Uterus (tissue), 4 donors: ENCODE data around the gene MLPH. TPM values are rescaled to one million over a fixed set of nuclear protein-coding genes. Genes with fewer than 3 reads are reported as not detected.

Source experiments
- DNase-seq, 2 donors: peaks; one replicate each; pipeline ENCODE4 v3.0.0-alpha.2; 2019 to 2020
- H3K27ac ChIP-seq, 2 donors: fragments of 200-600 bp; sonication (generic); 1 replicate in 1 of 2; 2 replicates in 1 of 2; pipeline ENCODE4 v1.5.1; 2016 to 2018
- H3K27me3 ChIP-seq, 2 donors: fragments of 200-600 bp; sonication (generic); one replicate each; pipeline ENCODE4 v1.5.1; 2018 to 2019; ENCODE audit warnings: control low read depth in 1 of 2
- H3K36me3 ChIP-seq, 2 donors: fragments of 200-600 bp; sonication (generic); one replicate each; pipeline ENCODE4 v1.5.1; 2019; ENCODE audit warnings: control low read depth in 1 of 2
- H3K4me1 ChIP-seq, 2 donors: fragments of 200-600 bp; sonication (generic); one replicate each; pipeline ENCODE4 v1.5.1; 2018 to 2019; ENCODE audit warnings: control low read depth in 1 of 2
- H3K4me3 ChIP-seq, 2 donors: fragments of 200-600 bp; sonication (generic); 1 replicate in 1 of 2; 2 replicates in 1 of 2; pipeline ENCODE4 v1.5.1; 2018 to 2019; ENCODE audit warnings: mild to moderate bottlenecking in 1 of 2
- H3K9me3 ChIP-seq, 2 donors: fragments of 200-600 bp; sonication (generic); one replicate each; pipeline ENCODE4 v1.5.1; 2019; ENCODE audit warnings: control low read depth in 1 of 2
- POLR2A ChIP-seq, 2 donors: fragments of 450-650 bp; IDR thresholded peaks; one replicate each; pipeline ENCODE4 v1.6.1; 2016; ENCODE audit warnings: antibody characterized with exemption in 2 of 2, mild to moderate bottlenecking in 1 of 2, moderate library complexity in 1 of 2
- intact Hi-C: fragments of 100-400 bp; cut with DNase I; formaldehyde crosslinking; loops from one replicate; pipeline ENCODE4 v1.15.1; 2023; ENCODE audit warnings: low total_unique reads
- total RNA-seq, 4 donors: library from RNA; depleted of rRNA in 3 of 4; stranded (reverse); fragments of >200 nt in 3 of 4; gene quantifications; one replicate each; pipeline versions ENCODE4 v1.1.0 to v1.2.4, GENCODE V29; 2014 to 2023
- TF ChIP-seq, protein P1 (sequence below), 4 experiments: fragments of 200-600 bp in 2 of 4; fragments of 450-650 bp in 2 of 4; sonication (generic) in 2 of 4; IDR thresholded peaks; one replicate each; pipeline ENCODE4 v1.5.1; 2016 to 2019; ENCODE audit warnings: antibody characterized with exemption in 4 of 4, mild to moderate bottlenecking in 2 of 4, moderate library complexity in 1 of 4
- donor health status: DM: yes; HTN: yes; CAD: no.

MLPH gene
- total RNA-seq, 4 donors from 2014 or later: 1.2 to 16.5 (median 8.9) TPM

DNA sequence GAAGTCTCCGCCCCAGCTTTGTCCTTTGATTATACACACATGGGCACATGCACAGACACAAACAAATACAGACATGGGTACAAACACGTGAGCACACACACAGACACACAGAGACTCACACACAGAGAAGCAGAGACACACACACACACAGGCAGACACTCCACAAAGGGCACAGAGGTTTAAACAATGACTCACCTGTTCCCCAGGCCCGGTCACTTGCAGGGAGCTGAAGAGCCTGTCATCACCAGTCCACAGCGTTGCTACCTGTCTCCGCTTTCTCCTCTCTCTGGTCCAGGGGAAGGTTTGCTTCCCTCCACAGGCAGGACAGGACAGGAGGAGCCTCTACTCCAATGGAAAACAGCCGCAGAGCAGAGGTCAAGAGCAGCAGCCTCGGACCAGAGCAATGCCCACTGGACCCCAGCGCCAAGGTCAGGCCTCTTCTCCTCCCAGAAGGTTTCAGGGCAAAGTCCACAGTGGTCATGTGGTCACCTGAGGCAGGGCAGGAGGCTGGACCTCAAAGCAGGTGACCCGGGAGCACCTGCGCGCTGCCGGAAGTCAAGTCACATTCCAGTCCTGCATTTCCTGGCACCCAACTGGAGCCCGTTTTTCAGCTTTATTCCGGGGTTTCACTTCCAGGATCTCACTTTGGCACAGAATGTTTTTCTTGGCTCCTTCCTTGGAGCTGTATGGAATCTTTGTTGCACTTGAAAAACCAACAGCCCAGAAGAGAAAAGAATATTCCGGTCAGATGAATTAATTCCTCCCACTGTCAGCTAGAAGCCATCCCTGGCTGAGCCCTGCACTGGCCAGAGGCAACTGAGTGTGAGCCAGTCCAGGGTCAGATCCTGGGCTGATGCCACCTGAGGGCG is 103.5 kb downstream of the MLPH start, which contains the start of gene RAB17:
Gene RAB17, minus strand, starts transcription at position 463 of the 869 bp plus-strand sequence. CDS start 4,580 bp downstream, outside the sequence.
- no peak within 1 kb of the TSS for H3K27ac ChIP-seq
- no peaks in the 10 kb centered on the region for H3K27me3 ChIP-seq
- no peaks in the 10 kb centered on the region for H3K4me1 ChIP-seq
- no peak for DNase-seq
- TF ChIP-seq, protein P1, sequence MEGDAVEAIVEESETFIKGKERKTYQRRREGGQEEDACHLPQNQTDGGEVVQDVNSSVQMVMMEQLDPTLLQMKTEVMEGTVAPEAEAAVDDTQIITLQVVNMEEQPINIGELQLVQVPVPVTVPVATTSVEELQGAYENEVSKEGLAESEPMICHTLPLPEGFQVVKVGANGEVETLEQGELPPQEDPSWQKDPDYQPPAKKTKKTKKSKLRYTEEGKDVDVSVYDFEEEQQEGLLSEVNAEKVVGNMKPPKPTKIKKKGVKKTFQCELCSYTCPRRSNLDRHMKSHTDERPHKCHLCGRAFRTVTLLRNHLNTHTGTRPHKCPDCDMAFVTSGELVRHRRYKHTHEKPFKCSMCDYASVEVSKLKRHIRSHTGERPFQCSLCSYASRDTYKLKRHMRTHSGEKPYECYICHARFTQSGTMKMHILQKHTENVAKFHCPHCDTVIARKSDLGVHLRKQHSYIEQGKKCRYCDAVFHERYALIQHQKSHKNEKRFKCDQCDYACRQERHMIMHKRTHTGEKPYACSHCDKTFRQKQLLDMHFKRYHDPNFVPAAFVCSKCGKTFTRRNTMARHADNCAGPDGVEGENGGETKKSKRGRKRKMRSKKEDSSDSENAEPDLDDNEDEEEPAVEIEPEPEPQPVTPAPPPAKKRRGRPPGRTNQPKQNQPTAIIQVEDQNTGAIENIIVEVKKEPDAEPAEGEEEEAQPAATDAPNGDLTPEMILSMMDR (IDR thresholded peaks at IDR 0.05): no peak
- TF ChIP-seq POLR2A (IDR thresholded peaks at IDR 0.05): no peak
- no peak within 1 kb of the TSS for H3K4me3 ChIP-seq
- H3K9me3 ChIP-seq: no peaks in the 10 kb centered on the region
- no peaks in the 10 kb centered on the region for H3K36me3 ChIP-seq
- intact Hi-C loops: no loop called here

DNA sequence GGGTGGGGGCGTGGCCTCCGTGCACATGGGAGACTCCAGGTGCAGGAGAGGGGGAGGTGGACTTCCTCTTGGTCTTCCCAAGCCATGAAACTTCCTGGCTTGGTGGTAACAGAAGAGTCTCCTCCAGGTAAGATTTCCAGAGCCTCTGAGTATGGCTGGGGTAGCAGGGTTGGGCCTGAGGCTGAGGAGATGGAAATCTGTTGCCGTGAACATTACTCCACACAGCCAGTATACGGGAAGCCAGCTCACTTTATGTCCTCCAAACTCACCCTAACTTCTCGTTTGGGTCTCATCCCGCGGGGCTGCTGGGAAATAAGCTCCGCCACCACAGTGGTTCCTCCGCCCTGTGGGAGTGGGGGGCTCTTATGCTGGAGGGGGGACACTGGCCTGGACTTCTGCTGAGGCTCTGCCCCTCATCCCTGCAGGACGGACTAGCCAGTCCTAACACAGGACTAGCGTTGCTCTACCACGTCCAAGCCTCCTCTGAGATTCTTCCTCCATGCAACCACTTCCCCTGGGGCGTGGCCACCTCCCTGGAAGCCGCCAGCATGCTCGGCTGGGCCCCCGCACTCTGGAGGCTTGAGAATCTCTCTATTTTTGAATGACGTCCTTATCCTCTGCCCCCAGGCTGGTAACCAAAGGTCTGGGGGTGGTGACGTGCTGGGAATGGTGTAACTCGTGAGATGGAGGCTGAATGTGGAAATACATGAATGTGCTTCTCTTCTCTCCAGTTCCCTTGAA is 104.3 kb downstream of the MLPH start:
- H3K4me3 ChIP-seq: no peak overlapping the region
- H3K4me1 ChIP-seq: no peaks in the 10 kb centered on the region
- TF ChIP-seq, protein P1 (IDR thresholded peaks at IDR 0.05): no peak
- no peak for TF ChIP-seq POLR2A (IDR thresholded peaks at IDR 0.05)
- intact Hi-C loops: no loop called here
- H3K27me3 ChIP-seq: no peaks in the 10 kb centered on the region
- no peaks in the 10 kb centered on the region for H3K9me3 ChIP-seq
- no peak for DNase-seq
- H3K36me3 ChIP-seq: no peaks in the 10 kb centered on the region
- no peak overlapping the region for H3K27ac ChIP-seq

DNA sequence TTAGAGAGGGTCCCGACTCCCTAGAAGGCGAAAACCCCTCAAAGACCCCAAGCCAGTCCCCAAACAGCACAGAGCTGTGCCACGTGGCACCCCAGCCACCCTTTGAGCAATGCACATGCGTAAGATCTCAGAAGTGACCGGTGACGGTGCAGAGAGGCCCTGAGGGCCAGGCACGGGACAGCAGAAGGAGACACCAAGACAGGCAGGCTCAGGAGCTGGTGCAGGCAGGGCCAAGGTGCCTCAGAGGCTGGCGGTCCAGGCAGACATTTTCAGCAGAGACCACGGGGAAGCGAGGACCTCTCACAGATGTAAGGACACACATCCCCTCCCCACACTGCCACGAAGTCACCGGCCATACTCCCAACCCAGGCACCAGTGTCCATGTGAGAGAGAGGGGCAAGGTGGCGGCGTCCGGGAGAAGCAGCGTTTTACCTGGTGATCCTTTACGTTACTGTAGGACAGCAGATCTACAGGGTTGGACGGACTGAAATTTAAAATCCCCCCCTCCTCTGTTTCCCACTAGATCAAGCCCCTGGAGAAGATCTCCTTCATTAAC is 105.5 kb downstream of the MLPH start:
- Histone ChIP-seq H3K36me3 (no peaks in the 10 kb centered on the region), H3K27ac (no peak overlapping the region), H3K4me1 (no peaks in the 10 kb centered on the region), H3K4me3 (no peak overlapping the region), H3K9me3 (no peaks in the 10 kb centered on the region), H3K27me3 (no peaks in the 10 kb centered on the region)
- no peak for DNase-seq
- TF ChIP-seq, protein P1 (IDR thresholded peaks at IDR 0.05): no peak
- no peak for TF ChIP-seq POLR2A (IDR thresholded peaks at IDR 0.05)
- intact Hi-C loops: no loop called here

DNA sequence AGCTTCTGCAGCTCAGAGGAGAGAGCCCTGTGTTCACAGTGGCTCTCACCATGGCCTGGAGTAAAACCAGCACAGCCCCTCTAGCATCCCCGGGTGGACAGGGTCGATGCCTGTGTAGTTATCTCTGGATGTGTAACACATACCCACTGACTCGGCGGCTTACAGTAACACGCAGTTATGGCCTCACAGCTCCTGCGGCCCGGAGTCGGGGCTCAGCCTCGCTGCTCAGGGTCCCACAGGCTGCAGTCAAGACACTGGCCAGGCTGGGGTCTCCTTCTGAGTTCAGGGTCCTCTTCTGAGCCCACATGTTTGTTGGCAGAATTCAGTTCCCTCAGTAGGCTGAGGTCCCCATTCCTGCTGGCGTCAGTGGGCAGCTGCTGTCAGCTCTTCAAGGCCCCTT is 106.0 kb downstream of the MLPH start:
- Histone ChIP-seq H3K36me3 (no peaks in the 10 kb centered on the region), H3K27me3 (no peaks in the 10 kb centered on the region), H3K4me1 (no peaks in the 10 kb centered on the region), H3K27ac (no peak overlapping the region), H3K9me3 (no peaks in the 10 kb centered on the region), H3K4me3 (no peak overlapping the region)
- TF ChIP-seq, protein P1 (IDR thresholded peaks at IDR 0.05): no peak
- no peak for TF ChIP-seq POLR2A (IDR thresholded peaks at IDR 0.05)
- intact Hi-C loops: no loop called here
- no peak for DNase-seq
